Right lobe of liver (tissue), 4 donors: ENCODE measurements around the gene RTN4.

ENCODE experiments used
- CTCF ChIP-seq, 4 donors: fragments of 200-600 bp in 3 of 4; fragments of 450-650 bp in 1 of 4; IDR thresholded peaks; one replicate each; pipeline versions ENCODE4 v1.5.1 to v1.8.0; 2016 to 2022; ENCODE audit warnings: antibody characterized with exemption in 4 of 4, mild to moderate bottlenecking in 2 of 4
- POLR2A ChIP-seq: fragments of 450-650 bp; IDR thresholded peaks from one replicate; pipeline ENCODE4 v1.6.1; 2017; ENCODE audit warnings: antibody characterized with exemption, mild to moderate bottlenecking
- donor health status: DM: no; HTN: no; CAD: no.
- donor health status: DM: no; HTN: no; CAD: no.
- donor health status: DM: no; HTN: yes; CAD: no.

- no peak for TF ChIP-seq CTCF (IDR thresholded peaks at IDR 0.05)
- TF ChIP-seq POLR2A: no peak
Measured at GRCh38 chr2:54967269-54967668, 83.0 kb downstream of the RTN4 start.
